Measurements from ENCODE around the gene CACTIN. TPM values are rescaled to one million over a fixed set of nuclear protein-coding genes. Genes with fewer than 3 reads are reported as not detected.

The CACTIN gene
- total and polyA plus RNA-seq, 2 of the 8 experiments (the other 6 are each of a cell fraction or from before 2014, with no cell fraction given): 25.8 to 29.9 TPM

DNA sequence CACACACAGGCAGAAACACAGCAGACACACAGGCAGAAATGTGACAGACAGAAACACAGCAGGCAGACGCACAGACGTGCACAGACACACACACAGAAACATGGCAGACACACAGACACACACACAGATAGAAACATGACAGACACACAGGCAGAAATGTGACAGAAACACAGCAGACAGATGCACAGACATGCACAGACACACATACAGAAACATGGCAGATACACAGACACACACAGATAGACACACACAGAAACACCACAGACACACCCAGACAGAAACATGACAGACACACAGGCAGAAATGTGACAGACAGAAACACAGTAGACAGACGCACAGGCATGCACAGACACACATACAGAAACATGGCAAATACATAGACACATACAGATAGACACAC lies 21.2 kb downstream of the CACTIN start (continued):
- no peak for TF ChIP-seq EGR1 (IDR thresholded peaks at IDR 0.05; ENCODE audit: borderline replicate concordance, low read depth, low read length)
- no peak for TF ChIP-seq SP1 (IDR thresholded peaks at IDR 0.05; ENCODE audit: low read depth, low read length)
- TF ChIP-seq HDAC2 (IDR thresholded peaks at IDR 0.05; ENCODE audit: borderline replicate concordance in 1 of 2, low read depth in 2 of 2, low read length in 2 of 2): no peak
- no peak for TF ChIP-seq HDAC6 (IDR thresholded peaks at IDR 0.05; ENCODE audit: low read depth, low read length)
